Kidney (tissue), 14 donors: ENCODE results near the gene CKMT1B. TPM values are rescaled to one million over a fixed set of nuclear protein-coding genes. Genes with fewer than 3 reads are reported as not detected.
A peak's percentile ranks its signal among the peaks of the same experiment; 100 is the strongest.
"Not testable (repeated sequence)": the region's sequence is repeated elsewhere in the genome, so short reads cannot be mapped to it uniquely, and the experiment has no call there.

Experiments used
- DNase-seq, 5 donors: peaks; one replicate each; pipeline ENCODE4 v3.0.0-alpha.2; 2013 to 2020
- FAIRE-seq: peaks from 2 replicates; lab custom pipeline; 2012; peaks lifted over from hg19 to GRCh38; lab: Jason Lieb, UNC
- H3K27ac ChIP-seq, 2 donors: one replicate each; pipeline ENCODE4 v1.7.0; 2013; ENCODE audit warnings: low read depth in 2 of 2, low read length in 2 of 2, inconsistent platforms in 1 of 2
- H3K27me3 ChIP-seq: one replicate; pipeline ENCODE4 v1.7.1; 2013; ENCODE audit warnings: low read length, inconsistent platforms; ENCODE audit not compliant: control insufficient read depth, insufficient read depth
- H3K36me3 ChIP-seq, 3 donors: one replicate each; pipeline versions ENCODE4 v1.7.0 to v1.7.1; 2013; ENCODE audit warnings: low read length in 3 of 3, control low read depth in 1 of 3, inconsistent platforms in 1 of 3; ENCODE audit not compliant: insufficient read depth in 3 of 3, control insufficient read depth in 2 of 3
- H3K4me1 ChIP-seq, 3 donors: one replicate each; pipeline versions ENCODE4 v1.7.0 to v1.7.1; 2013; ENCODE audit warnings: low read length in 3 of 3, inconsistent platforms in 1 of 3, low read depth in 1 of 3; ENCODE audit not compliant: control insufficient read depth in 2 of 3, insufficient read depth in 2 of 3
- H3K4me3 ChIP-seq, 3 donors: one replicate each; pipeline versions ENCODE4 v1.7.0 to v1.8.1; 2013; ENCODE audit warnings: low read length in 3 of 3, control low read depth in 1 of 3, inconsistent platforms in 1 of 3
- H3K9ac ChIP-seq, 3 donors: one replicate each; pipeline versions ENCODE4 v1.7.0 to v1.7.1; 2013; ENCODE audit warnings: low read length in 3 of 3, control low read depth in 1 of 3, inconsistent platforms in 1 of 3
- H3K9me3 ChIP-seq, 3 donors: one replicate each; pipeline versions ENCODE4 v1.7.0 to v1.7.1; 2013; ENCODE audit warnings: low read length in 3 of 3, control low read depth in 1 of 3, inconsistent platforms in 1 of 3; ENCODE audit not compliant: control insufficient read depth in 2 of 3, insufficient read depth in 1 of 3
- CTCF ChIP-seq: IDR thresholded peaks from 3 replicates; pipeline ENCODE4 v1.5.1; 2012; ENCODE audit warnings: mild to moderate bottlenecking, moderate library complexity, borderline replicate concordance; ENCODE audit not compliant: insufficient read depth; ENCODE audit errors: extremely low read depth
- intact Hi-C: fragments of 100-400 bp; cut with DNase I; formaldehyde crosslinking; loops from one replicate; pipeline ENCODE4 v1.11.1; 2022
- polyA plus RNA-seq: library from polyadenylated mRNA; stranded (reverse); fragments of 350-450 nt; fragmentation: Illumina TruSeq; extraction: RNeasy Lipid Tissue Mini Kit (QIAGEN cat#74804); gene quantifications from one replicate; pipeline ENCODE4 v1.2.3, GENCODE V29; 2014; ENCODE audit warnings: low read depth, low replicate concordance; ENCODE audit not compliant: insufficient read depth
- total RNA-seq: library from RNA; stranded (reverse); fragmentation: NEBNext Ultra II Directional; extraction: Animal tissue kit (Norgen Biotek cat#: 25700); gene quantifications from one replicate; pipeline ENCODE4 v1.2.1, GENCODE V29; 2021
- donor health status: control.
- donor health status: control.
- donor health status: control.
- donor health status: control.
- donor health status: control.
- donor health status: DM: yes; HTN: yes; CAD: no.
- donor health status: Normal renal cell carcinoma (clear cell type).

CKMT1B gene
- total and polyA plus RNA-seq, 2 donors from 2014 or later = 9.2 to 14.5 TPM

- H3K9me3 ChIP-seq, FAIRE-seq, H3K36me3 ChIP-seq, H3K4me3 ChIP-seq, H3K27me3 ChIP-seq, H3K4me1 ChIP-seq, H3K27ac ChIP-seq, H3K9ac ChIP-seq, intact Hi-C loops, DNase-seq: not testable (repeated sequence)
Observed at GRCh38 chr15:43600200-43600599, 6.4 kb downstream of the CKMT1B start.

DNA sequence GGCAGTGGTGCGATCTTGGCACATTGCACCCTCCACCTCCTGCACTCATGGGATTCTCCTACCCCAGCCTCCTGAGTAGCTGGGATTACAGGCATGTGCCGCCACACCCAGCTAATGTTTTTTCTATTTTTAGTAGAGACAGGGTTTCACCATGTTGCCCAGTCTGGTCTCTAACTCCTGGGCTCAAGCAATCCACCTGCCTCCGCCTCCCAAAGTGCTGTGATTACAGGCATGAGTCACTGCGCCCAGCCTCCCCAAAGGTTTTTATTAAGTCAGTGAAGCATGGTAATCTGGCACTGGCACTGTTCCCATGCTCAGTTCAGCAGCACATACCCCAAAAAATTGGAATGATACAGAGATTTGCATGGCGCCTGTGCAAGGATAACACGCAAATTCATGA, 8.4 kb downstream of the CKMT1B start:
- H3K4me1 ChIP-seq, H3K9ac ChIP-seq, H3K27ac ChIP-seq, H3K4me3 ChIP-seq, intact Hi-C loops, FAIRE-seq, H3K27me3 ChIP-seq, H3K36me3 ChIP-seq, H3K9me3 ChIP-seq: not testable (repeated sequence)
- peak in 1 of 5 donors; percentile 77 for DNase-seq

- H3K9me3 ChIP-seq, DNase-seq, H3K9ac ChIP-seq, H3K4me1 ChIP-seq, FAIRE-seq, H3K27me3 ChIP-seq, intact Hi-C loops, H3K27ac ChIP-seq, H3K36me3 ChIP-seq, H3K4me3 ChIP-seq: not testable (repeated sequence)
Observed at GRCh38 chr15:43617750-43618149, 23.9 kb downstream of the CKMT1B start.

- DNase-seq, H3K27me3 ChIP-seq, intact Hi-C loops, H3K9me3 ChIP-seq, H3K36me3 ChIP-seq, H3K4me1 ChIP-seq, H3K27ac ChIP-seq, H3K9ac ChIP-seq, H3K4me3 ChIP-seq, FAIRE-seq: not testable (repeated sequence)
Observed at GRCh38 chr15:43618700-43619099, 24.9 kb downstream of the CKMT1B start, which contains the start of gene STRC. Gene STRC (minus strand): TSS chr15:43618800. CDS start chr15:43618722, 78 bp downstream.

DNA sequence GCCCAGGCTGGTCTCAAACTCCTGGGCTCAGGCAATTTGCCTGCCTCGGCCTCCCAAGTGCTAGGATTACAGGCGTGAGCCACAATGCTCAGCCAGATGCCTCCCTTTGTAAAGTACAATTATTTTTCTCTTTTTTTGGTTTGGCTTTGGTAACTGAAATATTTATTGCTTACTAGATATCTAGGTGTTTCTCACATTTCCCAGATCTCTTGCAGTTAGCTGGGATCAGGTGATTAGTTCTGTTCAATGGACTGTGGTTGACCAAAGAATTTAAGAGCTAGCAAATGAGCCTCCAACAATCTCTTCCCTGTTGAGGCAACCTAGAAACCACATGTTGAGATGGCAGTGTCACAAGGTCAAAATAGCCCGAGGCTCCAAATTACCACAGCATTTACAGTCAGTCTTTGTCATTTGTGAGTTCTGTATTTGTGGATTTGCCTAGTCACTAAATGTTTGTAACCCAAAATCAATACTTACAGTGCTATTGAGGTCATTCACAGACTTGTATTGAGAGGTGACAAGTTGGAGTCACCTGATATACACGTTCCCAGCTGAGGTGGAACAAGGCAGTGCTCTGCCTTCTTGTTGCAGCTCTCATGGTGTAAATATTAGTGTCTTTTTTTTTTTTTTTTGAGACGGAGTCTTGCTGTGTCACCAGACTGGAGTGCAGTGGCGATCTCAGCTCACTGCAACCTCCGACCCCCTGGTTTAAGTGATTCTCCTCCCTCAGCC, 28.4 kb downstream of the CKMT1B start:
- DNase-seq, H3K27me3 ChIP-seq, H3K36me3 ChIP-seq, H3K9me3 ChIP-seq, intact Hi-C loops, FAIRE-seq, H3K27ac ChIP-seq, H3K4me3 ChIP-seq, H3K4me1 ChIP-seq, H3K9ac ChIP-seq: not testable (repeated sequence)

GRCh38 chr15:43625106-43625505, 31.3 kb downstream of the CKMT1B start:
- intact Hi-C loops = no loop called here
- TF ChIP-seq CTCF = no peak
- Histone ChIP-seq H3K4me3 (no peak overlapping the region), H3K9me3 (no peaks in the 10 kb centered on the region), H3K4me1 (no peaks in the 10 kb centered on the region), H3K36me3 (no peaks in the 10 kb centered on the region), H3K27me3 (no peaks in the 10 kb centered on the region), H3K27ac (no peak overlapping the region), H3K9ac (no peak overlapping the region)
- FAIRE-seq (no peak), DNase-seq (peak in 1 of 5 donors; percentile 3)

DNA sequence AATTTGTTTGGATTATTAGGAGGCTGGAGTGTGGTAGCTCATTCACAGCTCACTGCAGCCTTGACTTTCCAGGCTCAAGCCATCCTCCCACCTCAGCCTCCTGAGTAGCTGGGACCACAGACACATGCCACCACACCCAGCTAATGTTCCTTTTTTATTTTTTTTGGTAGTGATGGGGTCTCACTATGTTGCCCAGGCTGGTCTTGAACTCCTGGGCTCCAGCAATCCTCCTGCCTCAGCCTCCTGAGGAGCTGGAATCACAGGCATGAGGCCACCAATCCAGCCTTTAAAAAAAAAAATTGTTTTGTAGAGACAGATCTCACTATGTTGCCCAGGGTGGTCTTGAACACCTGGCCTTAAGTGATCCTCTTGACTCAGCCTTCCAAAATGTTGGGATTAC, 33.1 kb downstream of the CKMT1B start:
- intact Hi-C loops, H3K27ac ChIP-seq, H3K9me3 ChIP-seq, H3K36me3 ChIP-seq, DNase-seq, H3K9ac ChIP-seq, H3K4me3 ChIP-seq, FAIRE-seq, H3K4me1 ChIP-seq, H3K27me3 ChIP-seq: not testable (repeated sequence)
